KBM-7 (cell line): ENCODE measurements around the gene ADGRL3.

Source experiments
- DNase-seq: peaks from one replicate; pipeline ENCODE4 v3.0.0-alpha.2; 2015
- in situ Hi-C: fragments of 300-500 bp; cut with MboI; formaldehyde crosslinking; loops from 2 replicates; pipeline ENCODE4 v1.14.3; 2020; ENCODE audit warnings: low sequenced_read_pairs, low pct_unique_long_range_greater_than_20kb, mixed read lengths

Gene ADGRL3

DNA sequence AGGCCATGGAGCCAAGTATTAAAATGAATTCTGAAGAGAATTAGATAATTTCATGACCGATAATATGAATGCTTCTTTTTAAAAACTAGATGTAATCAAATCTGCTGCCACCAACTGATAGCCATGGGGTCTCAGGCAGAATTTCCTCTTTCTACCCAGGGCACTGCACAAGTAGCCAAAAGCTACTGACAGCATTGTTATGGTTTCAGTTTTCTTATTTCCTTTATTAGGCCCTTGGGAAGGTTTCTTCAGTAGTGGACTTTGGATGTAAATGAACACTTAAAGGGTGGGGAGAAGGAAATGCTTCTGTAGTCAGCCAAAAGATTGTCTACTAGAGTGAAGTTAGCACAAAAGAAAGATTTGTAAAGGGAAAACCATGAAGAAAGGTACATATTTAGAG lies 686.0 kb downstream of the ADGRL3 start:
- in situ Hi-C loops: no loop called here
- DNase-seq: no peak

DNA sequence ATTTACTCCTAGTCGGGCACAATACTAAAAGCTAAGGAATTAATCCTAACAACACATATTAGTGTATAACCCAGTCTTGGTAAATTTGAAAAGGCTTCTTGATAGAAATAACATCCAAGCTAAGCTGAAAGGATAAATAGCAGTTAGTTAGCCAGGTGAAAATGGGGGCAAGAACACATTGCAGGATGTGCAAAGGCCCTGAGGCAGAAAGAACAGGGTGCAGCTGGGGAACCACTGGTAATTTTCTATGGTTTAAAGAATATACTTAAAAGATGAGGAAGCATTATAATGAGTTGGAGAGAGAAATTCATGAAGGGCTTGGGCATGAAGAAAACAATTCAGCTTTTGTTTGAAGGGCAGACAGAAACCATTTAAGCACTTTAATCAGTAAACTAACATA lies 689.0 kb downstream of the ADGRL3 start:
- in situ Hi-C loops: no loop called here
- DNase-seq: no peak

DNA sequence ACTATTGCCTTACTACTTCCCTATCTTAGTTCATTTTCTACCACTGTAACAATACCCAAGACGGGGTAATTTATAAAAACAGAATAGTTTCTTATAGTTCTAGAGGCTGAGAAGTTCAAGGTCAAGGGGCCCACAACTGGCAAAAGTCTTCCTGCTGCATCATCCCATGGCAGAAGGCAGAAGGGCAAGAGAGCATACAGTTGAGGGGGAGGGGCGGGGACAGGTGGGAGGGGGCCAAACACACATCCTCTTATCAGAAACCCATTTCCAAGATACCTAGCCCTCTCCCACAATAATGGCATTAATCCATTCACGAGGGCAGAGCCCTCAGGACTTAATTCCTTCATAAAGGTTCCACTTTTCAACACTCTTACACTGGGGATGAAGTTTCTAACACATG lies 690.2 kb downstream of the ADGRL3 start:
- in situ Hi-C loops: no loop called here
- no peak for DNase-seq

DNA sequence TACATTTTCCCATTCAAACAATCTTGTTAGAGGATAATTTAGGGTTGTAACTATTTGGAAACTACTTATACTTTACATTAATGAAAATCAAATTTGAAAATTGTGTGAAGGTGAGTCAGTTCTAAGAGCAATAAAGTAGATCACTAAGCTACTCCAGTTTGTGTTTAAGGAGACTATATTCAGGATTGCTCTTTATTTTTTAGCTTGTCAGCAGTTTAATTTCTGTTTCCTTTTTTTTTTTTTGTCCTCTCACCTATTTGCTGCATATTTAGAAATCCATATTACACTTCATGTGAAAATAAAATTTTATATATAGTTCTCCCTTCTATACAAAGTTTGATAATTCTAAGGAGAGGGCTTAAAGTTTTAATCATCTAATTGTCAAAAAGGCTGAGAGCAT lies 691.8 kb downstream of the ADGRL3 start:
- in situ Hi-C loops: no loop called here
- no peak for DNase-seq

DNA sequence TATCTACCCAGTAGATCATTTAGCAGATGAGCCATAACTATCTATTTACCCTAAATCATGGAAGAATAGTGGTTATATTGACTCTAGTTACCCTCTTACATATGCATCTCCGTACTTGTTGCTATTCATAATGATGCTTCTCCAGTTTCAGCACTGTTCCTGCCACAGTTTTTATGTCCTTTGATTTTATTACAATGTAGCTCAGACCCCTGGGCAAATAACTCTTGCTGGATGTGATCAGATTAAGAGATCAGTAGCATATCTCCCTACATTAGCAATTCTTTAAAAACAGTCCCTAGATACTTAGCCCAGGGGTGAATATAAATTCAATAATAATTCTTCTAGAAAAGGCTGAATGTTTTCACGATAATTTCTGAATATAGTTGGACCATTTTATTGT lies 696.5 kb downstream of the ADGRL3 start:
- in situ Hi-C loops: no loop called here

DNA sequence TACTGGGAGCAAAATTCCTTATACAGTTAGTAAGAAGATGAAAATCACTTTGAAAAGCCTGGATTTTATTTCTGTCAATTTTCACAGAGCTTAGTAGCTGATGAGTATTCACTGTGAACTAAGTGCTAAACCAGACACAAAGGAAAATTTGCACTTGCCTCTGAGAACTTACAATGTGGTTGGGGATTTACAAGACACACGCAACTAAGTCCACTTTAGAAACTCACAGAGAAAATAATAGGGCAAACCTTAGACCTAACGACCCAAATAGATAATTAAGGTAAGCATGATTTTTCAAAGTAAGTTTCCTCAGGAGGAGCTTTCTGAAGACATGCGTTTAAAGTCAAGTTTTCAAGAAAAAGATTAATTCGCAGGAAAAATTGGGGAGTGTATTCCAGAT lies 708.9 kb downstream of the ADGRL3 start:
- no peak for DNase-seq
- in situ Hi-C loops: no loop called here

More for the DNA sequence above, 696.5 kb downstream of the ADGRL3 start:
- no peak for DNase-seq

DNA sequence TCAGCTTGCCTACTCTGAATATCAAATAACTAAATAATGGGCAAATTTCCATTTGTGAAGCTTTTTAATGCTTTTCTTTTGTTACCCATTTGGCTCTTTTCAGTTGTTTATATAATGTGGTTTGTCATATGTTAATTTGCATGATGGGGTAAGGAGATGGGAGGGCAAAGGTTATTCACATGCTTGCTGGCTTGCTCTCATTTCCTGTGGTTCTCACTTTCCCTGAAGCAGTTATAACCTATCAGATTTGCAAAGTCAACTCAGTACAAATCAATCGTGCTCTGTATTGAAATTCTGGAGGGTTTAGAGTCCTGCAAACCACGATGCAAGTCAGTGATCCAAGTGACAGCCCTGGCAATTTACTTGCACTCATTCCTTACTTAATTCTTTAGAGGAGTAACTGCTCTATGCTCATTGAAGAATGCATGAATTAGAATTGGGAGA lies 711.2 kb downstream of the ADGRL3 start:
- DNase-seq: no peak
- in situ Hi-C loops: no loop called here

DNA sequence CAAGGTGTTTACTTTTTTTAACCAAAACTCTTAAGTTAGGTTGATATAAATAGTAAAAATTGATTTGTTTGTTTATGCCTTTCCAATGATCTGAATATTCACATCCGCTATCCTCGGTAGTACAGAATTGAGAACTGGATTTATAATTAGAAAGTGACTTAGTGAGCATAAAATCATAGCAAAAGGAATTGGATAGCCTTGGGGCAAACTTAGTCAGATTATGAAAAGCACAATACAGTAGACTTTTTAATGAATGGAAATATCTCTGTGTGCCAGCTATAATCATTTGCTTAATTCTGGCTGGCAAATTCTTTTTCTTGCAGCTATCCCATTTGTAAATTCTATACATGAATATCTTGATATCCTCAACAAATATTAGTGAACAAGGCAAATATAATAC lies 713.5 kb downstream of the ADGRL3 start:
- DNase-seq: no peak
- in situ Hi-C loops: no loop called here

DNA sequence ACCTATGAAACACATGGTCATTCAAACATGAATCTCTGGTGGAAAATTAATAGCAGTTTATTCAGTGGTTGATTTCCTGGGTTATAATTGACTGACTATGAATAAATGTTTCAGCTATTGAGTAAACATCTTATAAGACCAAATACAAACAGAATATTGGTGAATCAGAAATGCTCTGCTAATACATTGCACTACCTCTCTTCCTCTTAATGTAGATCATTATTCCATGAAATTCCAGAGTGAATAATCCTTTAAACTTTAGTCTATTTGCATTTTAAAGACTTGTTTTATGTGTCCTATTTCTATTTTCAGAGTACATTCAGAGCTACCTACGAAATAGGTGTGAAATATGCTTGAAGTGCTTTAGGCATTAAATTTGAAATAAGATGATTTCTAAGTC lies 715.4 kb downstream of the ADGRL3 start:
- DNase-seq: no peak
- in situ Hi-C loops: no loop called here

DNA sequence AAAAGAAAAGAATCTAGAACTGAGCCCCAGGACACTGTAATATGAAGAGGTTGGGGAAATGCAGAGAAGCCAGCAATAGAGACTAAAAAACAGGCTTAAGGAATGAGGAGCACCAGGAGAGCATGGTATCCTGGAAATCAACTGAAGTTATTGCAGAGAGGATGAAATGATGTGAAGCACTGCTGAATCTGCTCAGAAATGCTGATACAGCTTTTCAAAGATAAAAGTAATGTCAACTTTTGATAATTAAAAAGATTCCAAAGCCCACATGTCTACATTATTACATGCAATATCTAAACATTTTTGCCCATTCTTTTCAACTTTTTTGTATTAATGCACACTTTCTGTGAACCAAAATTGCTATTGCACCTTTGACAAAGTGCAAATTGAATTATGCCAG lies 718.4 kb downstream of the ADGRL3 start:
- DNase-seq: no peak
- in situ Hi-C loops: no loop called here

DNA sequence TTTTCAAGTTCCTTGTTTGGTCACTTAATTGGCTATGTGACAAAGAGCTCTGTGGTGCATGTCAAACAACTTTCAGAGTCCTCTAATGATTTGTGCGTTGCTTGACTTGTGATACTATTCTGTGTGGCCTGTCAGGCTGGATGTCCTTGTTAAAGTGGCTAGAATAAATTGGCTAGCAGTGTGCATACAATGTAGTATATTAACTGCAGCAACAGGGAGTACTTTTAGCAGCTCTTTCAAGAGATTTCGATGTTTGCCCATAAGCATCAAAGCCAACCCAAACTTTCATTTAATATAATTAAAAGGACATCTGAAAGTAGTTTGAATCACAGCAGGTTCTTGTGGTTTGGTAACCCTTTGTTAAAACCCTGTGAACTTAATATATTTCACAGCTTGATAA lies 718.9 kb downstream of the ADGRL3 start:
- in situ Hi-C loops: no loop called here

DNA sequence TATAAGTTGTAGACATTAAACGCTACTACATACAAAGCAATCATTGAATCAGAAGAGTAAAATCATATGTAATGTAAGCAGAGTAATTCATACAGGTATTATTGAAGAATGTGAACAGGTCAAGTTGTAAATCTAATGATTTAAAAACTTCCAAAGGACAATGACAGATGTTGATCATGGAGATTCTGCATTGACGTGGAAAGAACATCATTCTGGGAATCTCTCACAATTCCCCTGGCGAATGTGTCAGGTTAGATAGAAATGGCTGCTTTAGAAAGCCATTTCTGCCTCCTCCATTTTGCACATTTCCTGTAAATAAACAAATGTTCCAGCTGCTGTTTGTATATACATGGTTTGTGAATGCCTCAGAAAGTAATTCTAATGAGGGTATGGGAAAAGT lies 719.4 kb downstream of the ADGRL3 start:
- in situ Hi-C loops: no loop called here
- DNase-seq: no peak

More for the DNA sequence above, 718.9 kb downstream of the ADGRL3 start:
- no peak for DNase-seq

DNA sequence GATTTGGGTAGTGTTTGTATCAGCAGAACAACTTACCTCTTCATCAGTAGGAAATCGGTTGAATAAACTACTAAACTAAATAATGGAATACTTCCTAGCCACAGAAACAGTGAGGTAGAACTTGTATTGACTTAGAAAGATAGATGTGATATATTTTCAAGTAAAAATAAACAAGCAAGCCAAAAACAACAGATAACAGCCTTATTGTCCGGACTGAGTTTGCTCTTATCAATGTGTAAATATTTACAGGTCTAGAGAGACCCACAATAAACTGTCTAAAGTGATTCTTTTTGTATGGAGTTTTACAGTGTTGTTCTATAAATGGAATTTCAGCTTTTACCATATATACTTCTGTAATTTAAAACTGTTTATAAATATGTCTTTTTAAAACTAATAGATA lies 721.8 kb downstream of the ADGRL3 start:
- no peak for DNase-seq
- in situ Hi-C loops: no loop called here

DNA sequence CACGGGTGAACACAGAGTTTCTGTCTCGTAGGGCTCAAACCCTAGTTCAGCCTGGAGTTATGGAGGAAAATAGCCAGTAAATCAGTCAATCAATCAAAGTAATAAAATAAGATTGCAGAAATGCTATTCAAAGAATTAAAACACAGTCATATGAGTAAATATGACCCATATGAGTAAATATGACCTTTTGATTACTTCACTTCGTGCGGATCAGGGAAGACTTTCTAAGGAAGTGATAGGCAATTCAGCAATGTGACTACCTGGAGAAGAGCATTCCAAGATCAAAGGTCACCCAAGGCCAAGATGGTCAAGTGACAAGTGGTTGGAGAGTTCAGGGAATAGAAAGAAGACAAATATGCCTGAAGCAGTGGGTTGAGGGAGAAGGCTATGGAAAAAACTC lies 722.6 kb downstream of the ADGRL3 start:
- in situ Hi-C loops: no loop called here
- DNase-seq: no peak

DNA sequence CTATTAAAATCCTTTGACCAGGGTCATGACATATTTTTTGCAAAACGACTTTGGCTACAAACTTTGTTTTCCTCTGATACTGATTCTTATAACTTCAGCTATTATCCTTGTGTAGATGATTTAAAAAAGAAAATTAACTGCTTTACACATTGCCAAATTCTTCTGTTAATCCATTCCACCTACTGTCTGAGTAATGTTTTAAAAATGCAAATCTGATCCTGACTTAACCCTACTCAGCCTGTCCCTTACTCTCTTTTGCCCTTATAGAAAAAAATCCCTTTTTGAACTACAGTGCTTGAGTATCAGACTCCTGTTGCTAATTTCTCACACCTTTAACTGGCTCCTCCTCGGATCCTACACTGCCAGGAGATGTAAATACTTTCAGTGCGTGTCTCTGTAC lies 723.1 kb downstream of the ADGRL3 start:
- in situ Hi-C loops: no loop called here
- no peak for DNase-seq

DNA sequence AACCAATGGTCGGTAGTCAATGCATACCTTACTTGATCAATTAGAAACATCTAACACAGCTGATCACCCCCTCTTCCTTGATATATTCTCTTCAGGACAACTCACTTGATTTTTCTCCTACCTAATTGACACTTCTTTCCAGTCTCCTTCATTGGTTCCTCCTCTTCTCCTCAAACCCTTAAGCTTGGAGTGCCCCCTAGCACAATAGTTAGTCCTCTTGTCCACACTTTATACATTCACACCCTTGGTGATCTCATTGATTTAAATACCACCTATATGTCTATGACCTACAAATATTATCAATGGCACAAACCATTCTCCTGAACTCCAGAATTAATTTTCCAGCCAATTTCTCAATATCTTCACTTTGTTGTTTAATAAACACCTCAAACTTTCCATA lies 724.0 kb downstream of the ADGRL3 start:
- in situ Hi-C loops: no loop called here
- DNase-seq: no peak

DNA sequence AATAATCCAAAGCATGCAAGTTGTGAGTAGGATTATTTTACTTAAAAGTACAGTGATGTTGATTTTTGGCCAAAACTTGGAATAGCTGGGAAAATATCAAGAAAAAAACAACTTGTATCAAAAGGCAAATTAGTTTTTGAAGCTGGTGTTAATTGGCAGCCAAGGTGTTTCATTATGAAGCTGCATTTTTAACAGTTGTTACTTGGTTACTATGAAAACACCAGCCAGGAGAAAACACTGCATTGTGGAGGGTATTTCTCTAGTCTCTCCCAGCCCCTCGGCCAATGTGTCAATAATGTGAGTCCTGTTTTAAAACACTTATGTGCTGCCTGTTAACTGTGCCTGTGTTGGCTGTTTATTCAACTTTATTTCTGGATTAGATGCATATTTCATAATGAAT lies 733.4 kb downstream of the ADGRL3 start:
- DNase-seq: no peak
- in situ Hi-C loops: no loop called here

DNA sequence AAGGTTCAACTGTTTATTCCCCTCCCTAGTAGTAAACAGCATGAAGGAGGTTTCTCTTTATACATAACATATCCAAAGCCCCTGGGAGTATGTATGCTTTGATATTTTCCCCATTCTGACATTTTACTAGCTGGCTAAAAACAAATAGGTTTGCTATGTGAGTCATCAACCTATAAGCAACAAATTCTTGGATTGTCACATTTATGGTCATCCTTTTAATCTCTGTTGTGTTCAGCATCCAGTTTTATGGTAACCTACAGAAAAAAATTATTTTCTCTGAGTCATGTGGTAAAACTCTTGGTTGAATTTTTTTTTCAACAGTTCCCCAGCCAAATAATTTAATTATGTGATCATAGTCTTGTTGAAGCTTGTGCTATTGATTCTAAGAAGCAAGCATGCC lies 734.1 kb downstream of the ADGRL3 start:
- in situ Hi-C loops: no loop called here
- no peak for DNase-seq

DNA sequence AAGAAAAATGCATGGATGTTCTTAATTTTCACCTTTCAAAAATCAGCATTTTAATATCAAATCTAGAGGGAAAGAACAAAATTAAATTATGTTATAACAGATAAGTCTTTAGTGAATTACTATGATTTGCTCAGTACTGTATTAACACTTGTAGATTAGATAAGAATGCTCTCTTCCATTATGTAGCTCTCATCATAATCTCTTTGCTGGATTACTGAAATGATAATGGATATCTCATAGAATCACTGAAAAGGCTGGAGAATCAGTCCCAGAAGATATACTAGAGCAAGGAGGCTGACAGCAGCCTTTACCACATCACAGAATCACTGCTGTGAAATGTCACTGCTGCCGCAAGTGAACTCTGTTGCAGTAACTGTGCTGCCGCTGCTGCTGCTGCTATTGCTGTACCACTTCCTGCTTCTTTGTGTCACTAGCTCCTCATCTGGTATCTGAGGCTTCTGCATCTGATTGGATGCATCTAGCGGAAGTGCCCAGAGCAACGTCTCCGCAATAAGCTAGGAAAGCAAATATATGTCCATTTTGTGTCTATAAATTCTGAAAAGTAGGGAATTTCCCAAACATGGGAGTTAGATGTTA lies 738.2 kb downstream of the ADGRL3 start:
- no peak for DNase-seq
- in situ Hi-C loops: no loop called here

DNA sequence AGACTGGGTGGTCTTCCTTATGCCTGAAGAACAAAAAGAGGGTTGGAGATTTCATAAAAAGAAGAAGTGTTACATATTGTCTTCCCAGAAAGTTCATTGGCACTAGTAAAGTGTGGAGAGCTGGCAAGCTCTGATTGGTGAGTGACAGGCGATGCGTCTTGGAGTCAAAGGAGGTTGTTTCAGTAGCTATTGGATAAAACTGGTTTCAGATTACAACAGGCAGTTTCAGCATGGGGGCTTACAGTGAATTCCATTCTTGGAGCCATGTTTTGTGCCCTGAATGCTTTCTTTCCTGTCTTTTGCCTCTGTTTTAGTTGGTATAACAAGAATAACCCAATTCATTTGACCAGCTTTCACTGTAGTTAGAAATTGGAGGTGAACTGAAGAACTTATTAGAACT lies 750.5 kb downstream of the ADGRL3 start:
- no peak for DNase-seq
- in situ Hi-C loops: no loop called here

DNA sequence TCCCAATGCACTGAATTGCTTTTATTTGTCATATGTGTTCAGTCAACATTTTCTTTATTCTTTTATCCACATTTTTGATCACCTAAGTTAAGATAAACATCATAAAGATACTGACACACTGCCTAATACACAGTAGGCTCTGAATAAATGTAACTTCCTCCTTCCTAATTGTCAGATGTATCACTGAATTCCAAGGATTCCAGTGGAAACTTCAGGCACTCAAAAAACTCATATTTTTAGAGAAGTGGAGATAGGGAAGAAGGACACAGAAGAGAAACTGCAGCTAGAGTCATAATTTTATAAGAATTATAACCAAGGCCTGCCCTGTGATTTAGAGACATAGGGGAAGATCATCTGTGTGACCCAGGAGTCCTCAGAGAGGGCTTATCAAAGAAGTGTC lies 753.3 kb downstream of the ADGRL3 start:
- in situ Hi-C loops: no loop called here

DNA sequence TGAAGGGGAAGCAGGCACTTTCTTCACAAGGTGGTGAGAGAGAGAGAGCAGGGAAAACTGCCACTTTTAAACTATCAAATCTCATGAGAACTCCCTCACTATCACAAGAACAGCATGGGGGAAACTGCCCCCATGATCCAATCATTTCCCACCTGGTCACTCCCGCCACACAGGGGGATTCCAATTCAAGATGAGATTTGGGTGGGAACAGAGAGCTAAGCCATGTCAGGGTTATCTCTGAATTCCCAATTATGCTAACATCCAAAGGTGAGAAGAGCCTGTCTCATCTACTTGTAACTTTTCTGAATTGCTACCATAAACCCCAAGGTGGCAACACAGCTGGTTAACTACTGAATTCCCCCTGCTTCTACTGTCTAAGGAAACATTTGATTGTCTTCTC lies 758.5 kb downstream of the ADGRL3 start:
- in situ Hi-C loops: no loop called here
- no peak for DNase-seq

More for the DNA sequence above, 753.3 kb downstream of the ADGRL3 start:
- no peak for DNase-seq
